ENCODE results near the gene KLHL6.

DNA sequence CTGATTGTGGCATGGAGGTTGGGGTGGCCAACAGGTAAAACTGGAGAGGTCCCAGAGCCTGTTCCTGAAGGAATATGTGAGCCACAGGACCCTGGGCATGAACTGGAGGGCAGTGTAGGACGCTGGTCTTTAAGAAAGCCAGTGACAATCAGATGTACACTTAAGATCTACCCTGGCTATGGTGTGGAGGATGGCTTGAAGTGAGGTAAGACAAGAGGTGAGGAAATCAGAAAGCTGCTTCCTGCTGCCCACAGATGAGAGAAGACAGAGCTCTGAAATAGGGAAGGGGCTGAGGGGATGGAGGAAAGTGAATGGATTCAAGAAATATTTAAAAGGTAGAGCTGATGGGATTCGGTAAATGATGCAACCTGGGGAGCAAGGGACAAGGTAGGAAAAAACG lies 22.7 kb upstream of the KLHL6 start:
- TF ChIP-seq POLR2AphosphoS5 (IDR thresholded peaks at IDR 0.05) (no peak), EP300 (IDR thresholded peaks at IDR 0.05) (no peak), POLR2A (IDR thresholded peaks at IDR 0.05) (no peak)
- TF ChIP-seq, protein P1, sequence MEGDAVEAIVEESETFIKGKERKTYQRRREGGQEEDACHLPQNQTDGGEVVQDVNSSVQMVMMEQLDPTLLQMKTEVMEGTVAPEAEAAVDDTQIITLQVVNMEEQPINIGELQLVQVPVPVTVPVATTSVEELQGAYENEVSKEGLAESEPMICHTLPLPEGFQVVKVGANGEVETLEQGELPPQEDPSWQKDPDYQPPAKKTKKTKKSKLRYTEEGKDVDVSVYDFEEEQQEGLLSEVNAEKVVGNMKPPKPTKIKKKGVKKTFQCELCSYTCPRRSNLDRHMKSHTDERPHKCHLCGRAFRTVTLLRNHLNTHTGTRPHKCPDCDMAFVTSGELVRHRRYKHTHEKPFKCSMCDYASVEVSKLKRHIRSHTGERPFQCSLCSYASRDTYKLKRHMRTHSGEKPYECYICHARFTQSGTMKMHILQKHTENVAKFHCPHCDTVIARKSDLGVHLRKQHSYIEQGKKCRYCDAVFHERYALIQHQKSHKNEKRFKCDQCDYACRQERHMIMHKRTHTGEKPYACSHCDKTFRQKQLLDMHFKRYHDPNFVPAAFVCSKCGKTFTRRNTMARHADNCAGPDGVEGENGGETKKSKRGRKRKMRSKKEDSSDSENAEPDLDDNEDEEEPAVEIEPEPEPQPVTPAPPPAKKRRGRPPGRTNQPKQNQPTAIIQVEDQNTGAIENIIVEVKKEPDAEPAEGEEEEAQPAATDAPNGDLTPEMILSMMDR (IDR thresholded peaks at IDR 0.05): no peak

All from sigmoid colon (tissue), 4 donors.